Right renal cortex interstitium (tissue), 3 donors: ENCODE measurements around the gene CLDN34. TPM values are rescaled to one million over a fixed set of nuclear protein-coding genes. Genes with fewer than 3 reads are reported as not detected.

ENCODE experiments used
- DNase-seq, 3 donors: peaks; one replicate each; pipeline ENCODE4 v3.0.0-alpha.2; 2013; ENCODE audit warnings: low read depth in 3 of 3, low spot score in 2 of 3
- polyA plus RNA-seq, 3 donors: library from polyadenylated mRNA; unstranded; fragments of 120-200 nt; gene quantifications; one replicate each; pipeline ENCODE4 v1.2.1, GENCODE V29; 2013; ENCODE audit not compliant: insufficient read length in 3 of 3

Gene CLDN34
- polyA plus RNA-seq, 3 donors, result 0.12 TPM; not detected in 2

DNA sequence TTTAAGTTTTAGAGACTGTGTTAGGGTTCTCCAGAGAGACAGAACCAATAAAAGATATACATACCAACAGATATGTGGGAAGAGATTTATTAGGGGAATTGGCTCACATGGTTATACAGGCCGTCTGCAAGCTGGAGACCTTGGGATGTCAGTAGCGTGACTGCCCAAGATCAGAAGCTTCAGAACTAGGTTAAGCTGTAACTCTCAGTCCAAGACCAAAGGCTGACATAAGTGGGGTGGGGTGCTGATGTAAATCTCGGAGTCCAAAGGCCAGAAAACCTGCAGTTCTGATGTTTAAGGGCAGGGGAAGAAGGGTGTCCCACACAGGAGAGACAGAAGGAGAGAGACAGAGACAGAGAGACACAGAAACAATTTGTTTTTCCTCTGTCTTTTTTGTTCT is 10.5 kb downstream of the CLDN34 start:
- no peak for DNase-seq

DNA sequence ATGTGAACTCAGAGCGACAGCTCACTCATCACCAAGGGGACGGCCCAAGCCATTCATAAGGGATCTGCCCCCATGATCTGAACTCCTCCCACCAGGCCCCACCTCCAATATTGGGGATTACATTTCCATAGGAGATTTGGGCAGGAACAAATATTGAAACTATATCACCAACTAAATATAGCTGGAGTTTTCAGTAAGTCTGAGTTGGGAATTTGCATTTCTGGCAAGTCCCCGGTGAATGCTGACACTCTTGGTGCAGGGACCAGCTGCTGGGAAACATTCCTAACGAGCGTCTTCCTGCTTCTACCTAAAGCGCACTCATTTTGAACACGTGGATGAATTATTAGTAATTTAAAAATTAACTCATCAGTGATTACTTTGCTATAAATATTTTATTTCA is 13.2 kb downstream of the CLDN34 start:
- no peak for DNase-seq

DNA sequence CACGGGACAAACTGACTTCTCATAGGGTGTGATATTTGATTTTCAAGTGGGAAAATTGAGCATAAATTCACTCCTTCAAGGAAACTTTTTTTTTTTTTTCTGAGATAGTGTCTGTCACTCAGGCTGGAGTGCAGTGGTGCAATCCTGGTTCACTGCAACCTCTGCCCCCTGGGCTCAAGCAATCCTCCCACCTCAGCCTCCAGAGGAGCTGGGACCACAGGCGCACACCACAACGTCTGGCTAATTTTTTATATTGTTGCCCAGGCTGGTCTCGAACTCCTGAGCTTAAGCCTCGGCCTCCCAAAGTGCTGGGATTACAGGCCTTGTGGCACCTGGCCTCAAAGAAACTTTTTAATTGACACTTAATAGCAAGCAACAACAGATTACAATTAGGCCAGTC is 13.8 kb downstream of the CLDN34 start:
- DNase-seq, result no peak

DNA sequence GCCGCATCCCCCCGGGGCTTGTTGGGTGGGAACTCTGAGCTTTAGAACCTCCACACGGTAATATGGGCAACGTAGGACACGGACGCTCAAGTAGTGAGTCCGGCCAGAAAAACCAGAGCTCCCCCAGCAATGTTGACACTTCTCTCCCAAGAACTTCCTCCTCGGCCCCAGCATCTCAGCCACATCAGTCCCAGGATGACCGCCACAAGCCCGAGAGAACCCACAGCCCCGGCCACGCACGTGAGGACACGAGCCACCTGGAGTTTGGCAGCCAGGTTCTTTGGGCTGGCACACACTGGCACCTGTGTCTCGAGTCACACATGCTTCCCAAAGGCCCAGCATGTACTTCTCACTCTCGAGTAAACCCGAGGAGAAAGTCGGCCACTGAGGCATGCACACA is 16.3 kb downstream of the CLDN34 start:
- DNase-seq, result no peak

DNA sequence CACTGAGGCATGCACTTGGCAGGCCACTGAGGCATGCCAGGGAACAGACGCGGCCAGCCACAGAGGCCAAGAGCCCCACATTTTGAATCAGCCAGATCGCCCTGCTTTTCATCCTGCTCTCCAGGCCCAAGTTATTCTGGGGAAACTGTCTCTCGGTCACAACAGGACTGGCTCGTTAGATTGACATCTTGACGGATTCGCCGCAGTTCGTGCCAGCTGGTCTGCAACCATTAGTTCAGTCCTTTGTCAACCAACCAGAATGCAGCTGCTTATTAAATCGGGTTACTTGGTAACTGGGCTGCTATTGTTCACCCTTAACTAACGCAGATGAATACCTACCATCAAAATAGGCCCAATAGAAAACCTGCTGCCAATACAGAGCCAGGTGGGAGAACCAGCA is 16.7 kb downstream of the CLDN34 start:
- no peak for DNase-seq

DNA sequence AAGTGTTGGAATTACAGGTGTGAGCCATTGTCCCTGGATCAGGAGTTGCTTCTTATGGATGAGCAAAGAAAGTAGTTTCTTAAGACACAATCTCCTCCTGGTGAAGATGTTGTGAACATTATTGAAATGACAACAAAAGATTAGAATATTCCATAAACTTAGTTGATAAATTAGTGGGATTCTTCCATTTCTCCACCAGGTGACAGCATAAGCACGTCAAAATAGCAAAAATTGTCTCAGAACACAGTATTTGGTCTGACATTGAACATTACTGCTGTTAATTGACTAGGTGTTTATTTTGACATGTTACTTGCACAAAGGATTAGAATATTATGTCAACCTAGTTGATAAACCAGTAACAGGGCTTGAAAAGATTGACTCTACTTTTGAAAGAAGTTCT is 21.6 kb downstream of the CLDN34 start:
- no peak for DNase-seq

DNA sequence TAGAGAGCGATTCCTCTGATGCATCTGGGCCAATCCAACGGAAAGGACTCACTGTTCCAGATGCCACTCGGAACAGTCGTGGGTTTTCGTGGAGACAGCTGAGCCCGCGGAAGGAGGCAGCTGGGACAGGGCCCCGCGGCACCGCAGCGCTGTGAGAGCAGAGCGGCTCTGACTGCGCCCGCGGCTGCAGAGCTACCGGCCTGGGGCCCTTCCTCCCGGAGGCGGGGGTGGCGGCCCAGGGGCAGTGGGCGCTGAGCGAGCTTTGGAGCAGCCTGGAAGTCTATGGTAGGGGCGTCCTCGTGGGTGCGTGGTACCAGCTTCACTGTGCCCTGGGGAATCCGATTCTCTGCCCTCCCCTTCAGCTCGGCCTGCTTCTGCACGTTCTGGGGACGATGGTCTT is 24.9 kb downstream of the CLDN34 start:
- DNase-seq, result no peak

DNA sequence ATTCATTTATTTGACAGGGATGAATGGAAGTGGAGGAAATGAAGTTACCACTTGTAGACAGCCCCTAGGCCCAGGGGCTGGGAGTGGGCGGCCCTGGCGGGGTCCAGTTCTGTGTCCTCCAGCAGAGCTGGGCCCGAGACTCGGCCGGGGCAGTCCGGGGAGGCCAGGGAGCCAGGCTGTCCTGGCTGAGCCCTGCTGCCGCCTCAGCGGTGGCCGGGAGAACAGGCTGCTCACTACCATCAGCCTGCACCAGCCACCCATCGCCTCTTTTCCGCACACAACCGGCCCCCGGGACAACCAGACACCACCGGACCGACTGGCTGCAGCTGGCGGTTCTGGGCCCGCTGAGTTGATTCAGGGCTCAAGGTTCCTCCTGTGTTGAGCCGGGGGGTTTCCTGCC is 25.6 kb downstream of the CLDN34 start:
- DNase-seq, result no peak

DNA sequence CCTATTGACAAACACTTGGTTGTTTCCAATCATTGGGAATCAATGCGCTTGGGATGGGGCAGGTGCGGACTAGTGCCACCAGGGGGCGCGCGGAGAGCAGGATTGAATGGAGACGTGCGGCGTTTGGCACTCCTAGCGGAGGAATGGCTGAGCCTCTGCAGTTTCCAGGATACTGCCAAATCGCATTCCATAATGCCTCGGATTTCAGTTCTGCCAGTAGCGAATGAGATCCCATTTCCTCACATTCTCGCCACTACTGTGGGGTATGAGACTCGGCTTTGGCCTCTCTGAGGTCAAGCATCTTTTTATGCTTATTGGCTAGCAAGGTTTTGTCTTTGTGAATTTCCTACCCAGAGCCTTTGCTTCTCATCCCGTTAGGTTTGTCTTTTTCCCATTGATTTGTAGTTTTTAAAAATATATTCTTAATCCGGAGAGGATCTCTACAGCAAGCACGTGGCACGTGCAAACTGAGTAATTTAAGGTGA is 28.7 kb downstream of the CLDN34 start:
- DNase-seq, result no peak

DNA sequence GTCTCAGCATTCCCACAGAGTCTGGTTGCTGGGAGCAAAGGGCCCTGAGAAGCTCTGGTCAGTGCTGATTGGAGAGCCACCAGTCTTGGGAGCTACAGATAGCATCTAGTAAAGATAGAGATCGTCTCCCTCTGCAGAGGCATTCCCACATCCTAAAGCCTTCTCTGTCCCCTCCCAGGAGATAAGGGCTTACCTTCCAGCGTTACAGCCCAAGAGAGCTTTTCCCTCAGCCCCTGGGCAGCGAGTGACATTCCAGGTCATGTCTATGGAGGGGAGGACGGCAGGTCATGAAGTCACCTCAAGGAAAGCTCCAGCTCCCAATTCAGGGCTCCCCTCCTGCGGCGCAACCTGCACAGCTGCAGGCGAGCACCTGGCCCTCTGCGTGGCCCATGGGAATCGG is 29.9 kb downstream of the CLDN34 start:
- DNase-seq, result no peak

DNA sequence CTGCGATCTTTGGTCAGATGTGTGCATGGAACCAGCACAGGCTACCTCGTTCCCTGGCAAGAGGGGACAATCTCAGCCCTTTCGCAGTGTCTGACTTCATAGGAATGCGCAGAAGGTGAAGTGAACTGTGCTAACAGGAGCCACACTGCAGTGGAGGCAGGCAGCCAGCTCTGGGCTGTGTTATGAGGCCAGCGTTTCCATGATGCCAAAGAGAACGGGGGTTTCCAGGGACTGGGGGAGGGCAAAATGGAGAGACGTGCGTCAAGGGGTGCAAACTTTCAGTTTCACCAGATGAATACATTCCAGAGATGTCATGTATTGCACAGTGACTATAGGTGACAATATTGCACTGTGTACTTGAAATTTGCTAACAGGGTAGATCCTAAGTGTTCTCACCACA is 30.4 kb downstream of the CLDN34 start:
- DNase-seq, result no peak

DNA sequence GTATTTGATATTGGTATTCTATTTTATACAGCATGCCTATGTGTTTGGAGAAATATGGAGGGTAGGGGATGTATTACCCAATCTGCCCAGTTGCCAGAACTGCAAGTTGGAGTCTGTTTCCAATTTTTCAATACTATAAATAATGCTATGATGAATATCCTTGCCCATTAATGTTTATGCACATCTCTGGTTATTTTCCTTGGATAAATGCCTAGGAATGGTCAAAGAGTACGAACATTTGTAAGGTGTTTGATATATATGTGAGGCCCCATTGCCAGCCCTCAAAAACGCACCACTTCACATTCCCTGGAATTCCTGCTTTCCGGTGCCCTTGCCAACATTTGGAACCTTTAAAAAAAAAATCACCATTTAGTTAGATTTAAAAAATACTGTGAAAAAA is 34.3 kb downstream of the CLDN34 start:
- DNase-seq, result no peak

DNA sequence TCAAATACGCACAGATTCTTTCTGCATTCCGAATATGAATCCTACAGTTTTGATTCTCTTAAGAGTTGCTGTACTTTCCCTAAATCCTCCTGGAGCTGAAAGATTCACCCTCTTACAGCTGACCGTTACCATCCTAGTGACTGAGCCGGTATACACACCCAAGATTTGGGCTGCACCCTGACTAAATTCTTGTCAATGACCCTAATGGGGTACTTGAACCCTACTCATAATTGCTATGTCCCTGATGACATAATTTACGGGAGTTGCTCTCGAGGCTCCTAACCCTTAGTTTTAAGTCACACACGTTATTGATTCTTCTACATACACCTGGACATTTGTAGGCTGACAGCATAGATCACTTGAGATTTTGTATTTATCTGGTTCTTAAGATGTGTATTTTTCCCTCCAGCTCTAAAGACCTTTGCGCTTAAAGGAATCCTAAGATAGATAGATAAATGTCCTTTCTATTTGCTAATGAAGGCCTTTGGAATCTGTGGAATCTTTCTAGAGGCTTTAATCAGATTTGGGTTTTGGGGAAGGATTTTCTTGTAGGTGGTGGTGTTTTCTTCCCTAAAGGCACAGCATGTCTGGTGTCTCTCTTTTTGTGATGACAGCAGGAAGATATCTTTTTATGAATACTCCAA is 37.8 kb downstream of the CLDN34 start:
- no peak for DNase-seq

DNA sequence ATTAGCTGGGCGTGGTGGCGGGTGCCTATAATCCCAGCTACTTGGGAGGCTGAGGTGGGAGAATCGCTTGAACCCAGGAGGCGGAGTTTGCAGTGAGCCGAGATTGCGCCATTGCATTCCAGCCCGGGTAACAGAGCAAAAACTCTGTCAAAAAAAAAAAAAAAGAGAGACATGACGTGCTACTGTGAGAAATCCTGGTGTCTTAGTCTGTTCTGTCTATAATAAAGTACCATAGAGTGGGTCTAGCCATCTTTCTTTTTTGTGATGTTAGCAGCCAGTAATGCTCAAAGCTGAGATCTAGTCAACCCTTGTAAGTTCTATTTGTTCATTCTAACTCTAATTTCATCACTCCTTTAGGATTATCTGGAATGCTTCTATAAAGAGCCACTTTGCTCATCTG is 38.9 kb downstream of the CLDN34 start:
- DNase-seq, result no peak

DNA sequence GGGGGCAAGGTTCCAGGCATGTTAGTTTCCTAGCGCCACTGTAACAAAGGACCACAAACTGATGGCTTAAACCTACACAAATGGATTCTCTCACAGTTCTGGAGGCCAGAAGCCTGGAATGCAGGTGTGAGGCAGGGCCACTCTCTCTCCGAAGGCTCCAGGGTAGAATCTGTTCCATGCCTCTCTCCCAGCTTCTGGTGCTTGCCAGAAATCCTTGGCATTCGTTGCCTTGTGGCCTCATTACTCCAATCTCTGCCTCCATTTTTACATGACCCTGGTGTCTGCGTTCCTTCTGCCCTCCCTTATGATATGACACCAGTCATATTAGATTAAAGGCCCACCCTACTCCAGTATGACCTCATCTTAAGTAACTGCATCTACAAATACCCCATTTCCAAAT is 39.6 kb downstream of the CLDN34 start:
- no peak for DNase-seq

DNA sequence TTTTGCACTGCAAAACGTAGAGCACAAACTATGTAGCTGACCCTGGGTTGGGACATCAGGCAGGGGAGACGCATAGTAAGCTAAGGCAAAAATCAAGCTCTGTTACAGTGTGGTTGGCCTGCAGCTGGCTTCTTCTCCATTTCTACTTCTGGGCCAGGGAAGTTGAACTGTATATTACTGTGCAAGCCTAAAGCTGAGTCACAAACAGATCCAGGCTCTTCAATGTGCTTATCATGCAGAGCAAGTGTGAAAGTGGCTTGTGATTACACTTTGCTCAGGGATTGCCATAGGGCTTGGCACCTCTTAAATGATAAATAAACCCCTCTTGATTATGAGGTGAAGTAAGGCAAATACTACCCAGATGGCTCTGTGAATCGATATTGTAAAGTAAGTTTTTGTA is 40.5 kb downstream of the CLDN34 start:
- no peak for DNase-seq

DNA sequence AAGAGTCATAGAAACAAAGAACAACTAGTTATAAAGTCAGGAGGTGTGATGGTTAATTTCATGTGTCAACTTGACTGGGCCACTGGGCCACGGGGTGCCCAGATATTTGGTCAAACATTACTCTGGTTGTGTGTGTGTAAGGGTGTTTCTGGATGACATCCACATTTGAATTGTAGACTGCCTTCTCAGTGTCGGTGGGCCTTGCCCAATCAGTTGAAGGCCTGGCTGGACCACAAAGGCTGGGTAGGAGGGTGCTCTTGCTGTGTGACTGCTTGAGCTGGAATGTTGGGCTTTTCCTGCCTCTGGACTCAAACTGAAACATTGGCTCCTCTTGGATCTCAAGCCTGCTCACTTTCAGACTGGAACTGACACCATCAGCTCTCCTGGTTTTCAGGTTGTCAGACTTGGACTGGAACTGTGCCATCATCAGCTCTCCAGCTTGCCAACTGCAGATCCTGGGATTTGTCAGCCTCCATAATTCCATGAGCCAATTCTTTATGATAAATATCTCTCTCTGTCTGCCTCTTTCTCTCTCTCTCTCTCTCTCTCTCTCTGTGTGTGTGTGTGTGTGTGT is 41.4 kb downstream of the CLDN34 start:
- no peak for DNase-seq

DNA sequence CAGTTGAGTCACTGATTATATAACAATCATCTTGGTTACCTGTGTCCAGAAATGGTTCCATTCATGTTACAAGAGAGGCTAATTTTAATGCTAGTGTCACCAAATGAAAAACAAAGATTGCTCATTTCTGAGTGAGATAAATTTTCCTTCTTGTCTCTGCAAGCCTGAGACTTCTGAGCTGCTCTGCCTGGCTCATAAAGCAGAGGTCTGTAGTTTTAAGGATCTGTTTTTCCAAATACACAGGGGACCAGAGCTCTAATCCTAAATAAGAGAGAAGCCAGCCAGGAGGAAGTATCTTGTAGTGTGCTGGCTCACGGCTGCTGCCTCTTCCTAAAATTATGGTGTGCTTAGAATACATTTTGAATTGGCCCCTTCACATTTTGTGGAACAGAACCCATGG is 42.6 kb downstream of the CLDN34 start:
- DNase-seq, result no peak

DNA sequence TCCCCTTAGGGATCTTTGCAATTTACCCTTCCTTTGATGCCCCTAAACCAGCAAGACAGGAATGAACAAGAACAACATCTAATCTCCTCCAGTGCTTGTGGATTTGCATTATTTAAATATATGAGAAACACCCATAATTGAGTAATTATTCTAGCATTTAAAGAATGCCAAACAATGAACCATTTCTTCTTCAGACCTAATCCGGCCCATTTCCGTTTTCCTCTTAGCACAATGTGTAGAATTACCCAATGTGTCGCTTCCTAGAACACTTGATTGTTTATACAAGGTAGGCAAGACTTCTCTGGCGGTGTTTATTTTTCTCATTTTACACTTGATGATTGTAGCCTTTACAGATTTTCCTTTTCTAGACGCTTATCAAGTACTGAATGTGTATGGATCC is 43.5 kb downstream of the CLDN34 start:
- no peak for DNase-seq

DNA sequence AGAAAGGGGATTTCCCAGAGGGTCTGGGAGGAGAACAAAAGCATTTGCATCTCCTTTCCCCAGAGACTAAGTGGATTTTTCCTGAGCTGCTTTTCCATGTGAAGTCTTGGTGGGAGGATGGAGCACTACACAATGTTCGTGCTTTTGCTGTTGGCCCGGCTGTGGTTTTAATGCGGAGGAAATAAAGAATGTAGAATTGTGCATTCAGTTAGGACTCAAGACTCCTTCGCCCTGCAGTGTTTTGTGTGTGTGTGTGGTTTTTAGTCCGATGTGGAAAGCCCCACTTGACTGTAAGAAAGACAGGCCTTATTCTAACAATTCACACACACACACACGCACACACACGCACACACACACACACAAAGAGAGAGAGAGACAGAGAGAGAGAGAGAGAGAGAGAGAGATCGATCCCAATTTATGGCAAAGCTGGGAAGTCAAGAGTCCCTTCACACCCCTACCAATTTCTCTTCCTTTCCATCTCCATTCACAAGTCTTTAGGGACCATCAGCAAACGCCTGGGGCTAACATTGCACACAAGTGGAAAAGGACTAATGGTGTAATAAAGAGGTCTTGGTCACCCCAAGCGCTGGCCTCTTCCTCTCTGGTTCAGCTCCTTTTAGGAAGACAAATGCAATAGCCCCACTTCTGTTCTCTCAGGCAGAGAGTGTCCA is 44.2 kb downstream of the CLDN34 start:
- DNase-seq, result no peak

DNA sequence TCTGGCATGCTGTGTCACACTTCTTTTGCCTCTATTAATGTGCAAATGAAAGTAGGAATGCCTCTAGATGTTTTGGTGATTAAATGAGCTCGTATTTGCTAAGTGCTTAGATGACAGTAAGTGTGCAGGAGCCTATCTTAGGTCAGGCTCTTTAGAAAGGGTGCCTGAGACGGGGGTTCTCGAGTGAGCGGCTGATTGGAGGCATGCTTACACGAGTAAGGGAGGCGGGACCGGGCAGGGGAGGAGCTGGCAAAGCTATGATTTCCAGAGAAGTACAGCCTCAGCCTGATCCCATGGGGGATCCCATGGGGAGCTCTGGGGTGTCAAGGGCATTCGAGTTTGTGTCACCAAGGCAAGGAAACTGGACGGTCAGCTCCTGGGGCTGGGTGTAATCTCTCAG is 44.8 kb downstream of the CLDN34 start:
- DNase-seq, result no peak
